ENCODE results near the gene MTERF4.

MTERF4 gene

DNA sequence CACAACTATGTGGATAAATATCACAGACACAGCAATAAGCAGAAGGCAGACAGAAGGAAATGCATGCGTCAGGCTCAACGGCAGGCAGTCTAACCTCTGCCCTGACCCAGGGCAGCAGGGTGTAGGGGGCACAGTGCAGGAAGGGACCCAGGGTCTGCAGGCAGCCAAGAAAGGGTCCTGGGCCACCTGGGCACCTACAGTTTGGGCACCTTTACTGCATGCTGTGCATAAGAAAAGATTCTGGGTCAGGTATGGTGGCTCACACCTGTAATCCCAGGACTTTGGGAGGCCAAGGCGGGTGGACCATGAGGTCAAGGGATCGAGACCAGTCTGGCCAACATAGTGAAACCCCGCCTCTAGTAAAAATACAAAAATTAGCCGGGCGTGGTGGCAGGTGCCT is 29.4 kb upstream of the MTERF4 start:
- H3K4me3 ChIP-seq (ENCODE audit: low read depth, low read length): no peak overlapping the region
- DNase-seq (ENCODE audit: low read depth): no peak
- TF ChIP-seq MYC (IDR thresholded peaks at IDR 0.05; ENCODE audit: low read depth, low read length) (no peak), MAX (IDR thresholded peaks at IDR 0.05; ENCODE audit: low read depth, low read length) (no peak), POLR2A (IDR thresholded peaks at IDR 0.05; ENCODE audit: extremely low read depth, insufficient read length) (no peak)
- TF ChIP-seq, protein P1, sequence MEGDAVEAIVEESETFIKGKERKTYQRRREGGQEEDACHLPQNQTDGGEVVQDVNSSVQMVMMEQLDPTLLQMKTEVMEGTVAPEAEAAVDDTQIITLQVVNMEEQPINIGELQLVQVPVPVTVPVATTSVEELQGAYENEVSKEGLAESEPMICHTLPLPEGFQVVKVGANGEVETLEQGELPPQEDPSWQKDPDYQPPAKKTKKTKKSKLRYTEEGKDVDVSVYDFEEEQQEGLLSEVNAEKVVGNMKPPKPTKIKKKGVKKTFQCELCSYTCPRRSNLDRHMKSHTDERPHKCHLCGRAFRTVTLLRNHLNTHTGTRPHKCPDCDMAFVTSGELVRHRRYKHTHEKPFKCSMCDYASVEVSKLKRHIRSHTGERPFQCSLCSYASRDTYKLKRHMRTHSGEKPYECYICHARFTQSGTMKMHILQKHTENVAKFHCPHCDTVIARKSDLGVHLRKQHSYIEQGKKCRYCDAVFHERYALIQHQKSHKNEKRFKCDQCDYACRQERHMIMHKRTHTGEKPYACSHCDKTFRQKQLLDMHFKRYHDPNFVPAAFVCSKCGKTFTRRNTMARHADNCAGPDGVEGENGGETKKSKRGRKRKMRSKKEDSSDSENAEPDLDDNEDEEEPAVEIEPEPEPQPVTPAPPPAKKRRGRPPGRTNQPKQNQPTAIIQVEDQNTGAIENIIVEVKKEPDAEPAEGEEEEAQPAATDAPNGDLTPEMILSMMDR (IDR thresholded peaks at IDR 0.05; ENCODE audit: low read depth, low read length): no peak

GRCh38 chr2:241130316-241130715 is 28.2 kb upstream of the MTERF4 start:
- TF ChIP-seq MYC (IDR thresholded peaks at IDR 0.05; ENCODE audit: low read depth, low read length) (no peak), MAX (IDR thresholded peaks at IDR 0.05; ENCODE audit: low read depth, low read length) (no peak), POLR2A (IDR thresholded peaks at IDR 0.05; ENCODE audit: extremely low read depth, insufficient read length) (no peak)
- TF ChIP-seq, protein P1 (IDR thresholded peaks at IDR 0.05; ENCODE audit: low read depth, low read length): no peak
- no peak overlapping the region for H3K4me3 ChIP-seq (ENCODE audit: low read depth, low read length)
- DNase-seq (ENCODE audit: low read depth): no peak

DNA sequence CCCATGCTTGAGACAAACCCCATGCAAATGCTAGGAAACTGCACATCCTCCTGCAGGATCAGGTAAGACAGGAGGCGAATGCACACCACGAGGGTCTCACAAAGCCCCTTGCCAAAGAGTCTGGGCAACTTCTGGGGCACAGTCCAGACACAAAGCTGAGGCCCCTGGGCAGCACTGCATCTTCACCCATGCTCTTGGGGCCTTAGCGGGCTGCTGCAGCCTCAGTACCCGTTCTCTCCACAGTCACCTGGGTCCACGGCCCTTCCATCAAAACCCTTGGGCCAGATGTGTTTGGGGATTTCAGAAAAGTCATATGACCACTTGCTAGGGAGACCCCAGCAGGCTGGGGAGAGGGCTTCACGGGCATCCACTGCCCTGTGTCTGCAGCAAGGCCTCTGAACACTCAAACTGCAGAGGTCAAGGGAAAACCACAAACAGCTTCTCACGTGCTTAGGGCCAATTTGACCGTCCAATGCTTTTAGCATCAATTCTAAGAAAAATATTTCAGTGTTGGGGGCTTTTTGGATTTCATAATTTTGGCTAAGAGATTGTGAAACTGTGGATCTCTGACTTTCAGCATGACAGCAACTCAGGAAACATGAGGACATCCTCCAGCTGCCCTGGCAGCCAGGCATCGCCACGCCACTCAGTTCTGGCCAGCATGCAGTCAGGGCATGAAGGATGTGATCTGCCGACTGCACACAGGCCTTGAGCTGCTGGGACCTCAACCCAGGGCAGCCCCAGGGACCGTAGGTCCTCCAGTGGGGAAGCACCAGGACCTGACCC is 27.2 kb upstream of the MTERF4 start:
- no peak overlapping the region for H3K4me3 ChIP-seq (ENCODE audit: low read depth, low read length)
- no peak for DNase-seq (ENCODE audit: low read depth)
- TF ChIP-seq, protein P1 (IDR thresholded peaks at IDR 0.05; ENCODE audit: low read depth, low read length): no peak
- TF ChIP-seq POLR2A (IDR thresholded peaks at IDR 0.05; ENCODE audit: extremely low read depth, insufficient read length) (no peak), MYC (IDR thresholded peaks at IDR 0.05; ENCODE audit: low read depth, low read length) (no peak), MAX (IDR thresholded peaks at IDR 0.05; ENCODE audit: low read depth, low read length) (no peak)

- TF ChIP-seq, protein P1 (IDR thresholded peaks at IDR 0.05; ENCODE audit: low read depth, low read length): no peak
- no peak for TF ChIP-seq MYC (IDR thresholded peaks at IDR 0.05; ENCODE audit: low read depth, low read length)
- no peak for TF ChIP-seq POLR2A (IDR thresholded peaks at IDR 0.05; ENCODE audit: extremely low read depth, insufficient read length)
- no peak for TF ChIP-seq MAX (IDR thresholded peaks at IDR 0.05; ENCODE audit: low read depth, low read length)
- no peak overlapping the region for H3K4me3 ChIP-seq (ENCODE audit: low read depth, low read length)
- DNase-seq (ENCODE audit: low read depth): no peak
Measured at GRCh38 chr2:241128266-241128665, 26.2 kb upstream of the MTERF4 start.

DNA sequence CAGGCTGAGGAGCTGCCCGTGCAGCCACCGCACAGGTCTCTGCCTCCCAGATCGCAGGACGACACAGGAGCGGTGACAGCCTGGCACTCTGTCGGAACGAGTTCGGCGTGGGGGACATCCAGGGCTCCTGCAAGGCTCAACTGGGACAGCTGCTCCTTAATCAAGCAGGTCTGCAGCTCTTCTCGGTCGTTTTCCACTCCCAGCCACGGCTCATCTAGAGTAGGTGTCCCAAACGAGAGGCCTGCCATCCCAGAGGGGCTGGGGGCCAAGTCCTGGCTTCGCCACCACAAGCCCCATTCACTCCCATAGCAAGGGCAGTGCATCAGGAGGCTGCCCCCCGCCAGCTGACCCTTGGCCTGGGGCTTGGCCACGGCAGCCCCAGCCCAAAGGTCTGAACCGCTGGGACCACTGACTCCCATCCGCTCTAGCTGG is 24.7 kb upstream of the MTERF4 start:
- DNase-seq (ENCODE audit: low read depth): no peak
- H3K4me3 ChIP-seq (ENCODE audit: low read depth, low read length): no peak overlapping the region
- TF ChIP-seq MYC (IDR thresholded peaks at IDR 0.05; ENCODE audit: low read depth, low read length) (no peak), POLR2A (IDR thresholded peaks at IDR 0.05; ENCODE audit: extremely low read depth, insufficient read length) (no peak), MAX (IDR thresholded peaks at IDR 0.05; ENCODE audit: low read depth, low read length) (no peak)
- TF ChIP-seq, protein P1 (IDR thresholded peaks at IDR 0.05; ENCODE audit: low read depth, low read length): no peak
